Activated CD8-positive, alpha-beta memory T cell treated with anti-CD3 and anti-CD28 coated beads for 24 hours (primary cell): Measurements from ENCODE around the gene CELSR1.

Experiments
- DNase-seq: peaks from one replicate; pipeline ENCODE4 v3.0.0-alpha.2; 2020

CELSR1 gene

GRCh38 chr22:46549971-46550641 lies 12.7 kb upstream of the CELSR1 start:
- DNase-seq: no peak

- no peak for DNase-seq
These were observed 12.1 kb upstream of the CELSR1 start for GRCh38 chr22:46549563-46549840.

- DNase-seq: no peak
These were observed 10.4 kb upstream of the CELSR1 start for GRCh38 chr22:46547883-46548244.

- DNase-seq: no peak
These were observed 9.9 kb upstream of the CELSR1 start for GRCh38 chr22:46547179-46547882.

- DNase-seq: no peak
These were observed 9.2 kb upstream of the CELSR1 start for GRCh38 chr22:46546466-46547178.

- no peak for DNase-seq
These were observed 7.8 kb upstream of the CELSR1 start for GRCh38 chr22:46545086-46545792.

GRCh38 chr22:46542011-46542985 lies 4.9 kb upstream of the CELSR1 start:
- DNase-seq: peak; percentile 89

GRCh38 chr22:46541536-46541935 lies 4.1 kb upstream of the CELSR1 start:
- DNase-seq: no peak

GRCh38 chr22:46540874-46541273 lies 3.5 kb upstream of the CELSR1 start:
- no peak for DNase-seq

DNA sequence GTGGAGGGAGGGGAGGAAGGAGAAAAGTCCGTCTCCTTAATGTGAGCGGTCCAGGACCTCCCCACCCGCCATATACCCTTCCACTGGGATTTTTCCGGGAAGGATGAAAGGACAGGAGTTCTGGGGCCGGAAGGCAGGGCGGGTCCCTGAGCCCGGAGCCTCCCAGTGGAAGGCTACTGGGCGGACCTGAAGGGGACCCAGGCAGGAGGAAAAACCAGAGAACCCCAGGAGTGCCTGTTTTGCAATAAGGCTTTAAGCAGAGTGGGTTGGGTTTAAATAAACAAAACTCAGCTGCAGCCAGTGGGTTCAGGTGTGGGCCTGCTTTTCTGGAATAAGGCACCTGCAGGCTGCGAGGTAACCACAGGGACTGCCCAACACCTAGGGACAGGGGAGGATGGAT lies 1.7 kb upstream of the CELSR1 start:
- DNase-seq: no peak

DNA sequence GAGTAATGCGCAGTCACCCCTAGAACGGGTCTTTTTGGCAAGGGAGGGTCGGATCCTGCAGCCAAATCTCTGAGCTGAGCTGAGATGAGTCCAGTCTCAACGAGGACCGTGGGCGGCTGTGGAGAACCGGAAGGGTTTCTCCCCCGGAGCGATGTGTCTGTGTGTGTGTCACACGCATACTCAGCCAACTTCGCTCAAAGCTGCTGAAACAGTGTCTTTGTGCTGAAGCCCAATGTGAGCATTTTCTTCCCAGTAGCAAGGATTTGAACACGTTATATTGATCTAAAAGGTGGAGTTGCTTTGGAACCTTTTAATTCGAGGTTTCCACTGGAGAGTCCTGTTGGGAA lies 1.4 kb upstream of the CELSR1 start:
- DNase-seq: no peak

GRCh38 chr22:46537946-46538813 lies 760 bp upstream of the CELSR1 start:
- DNase-seq: no peak

DNA sequence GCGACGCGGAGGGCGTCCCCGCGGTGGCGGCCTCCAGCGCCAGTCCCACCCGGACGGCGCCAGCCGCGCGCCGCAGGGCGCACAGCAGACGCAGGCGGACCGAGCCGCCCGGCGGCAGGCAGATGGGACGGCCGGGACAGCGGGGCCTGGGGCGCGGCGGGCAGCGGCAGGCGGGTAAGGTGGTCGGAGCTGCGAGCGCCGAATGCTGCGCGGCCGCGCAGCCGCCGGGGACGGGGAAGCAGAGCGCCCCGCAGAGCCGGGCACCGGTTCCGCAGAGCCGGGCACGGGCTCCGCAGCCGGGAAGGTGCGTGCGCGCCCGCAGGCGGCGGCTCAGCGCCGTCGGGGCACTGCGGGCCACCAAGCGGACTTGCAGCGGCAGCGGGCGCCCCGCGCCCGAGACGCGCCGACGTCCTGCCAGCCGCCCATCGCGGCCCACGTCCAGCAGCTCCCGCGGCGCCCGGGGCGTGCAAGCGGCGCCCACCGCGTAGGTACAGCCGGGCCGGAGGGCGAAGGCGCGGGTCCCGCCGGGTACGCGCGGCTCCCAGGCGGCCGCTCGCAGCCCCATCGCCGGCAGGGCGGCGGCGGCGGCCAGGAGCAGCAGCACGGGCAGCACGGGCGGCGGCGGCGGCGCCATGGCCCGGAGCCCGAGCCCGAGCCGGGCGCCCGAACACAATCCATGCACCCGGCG lies 739 bp downstream of the CELSR1 start:
- no peak for DNase-seq

GRCh38 chr22:46535876-46536536 lies 1.4 kb downstream of the CELSR1 start:
- no peak for DNase-seq

DNA sequence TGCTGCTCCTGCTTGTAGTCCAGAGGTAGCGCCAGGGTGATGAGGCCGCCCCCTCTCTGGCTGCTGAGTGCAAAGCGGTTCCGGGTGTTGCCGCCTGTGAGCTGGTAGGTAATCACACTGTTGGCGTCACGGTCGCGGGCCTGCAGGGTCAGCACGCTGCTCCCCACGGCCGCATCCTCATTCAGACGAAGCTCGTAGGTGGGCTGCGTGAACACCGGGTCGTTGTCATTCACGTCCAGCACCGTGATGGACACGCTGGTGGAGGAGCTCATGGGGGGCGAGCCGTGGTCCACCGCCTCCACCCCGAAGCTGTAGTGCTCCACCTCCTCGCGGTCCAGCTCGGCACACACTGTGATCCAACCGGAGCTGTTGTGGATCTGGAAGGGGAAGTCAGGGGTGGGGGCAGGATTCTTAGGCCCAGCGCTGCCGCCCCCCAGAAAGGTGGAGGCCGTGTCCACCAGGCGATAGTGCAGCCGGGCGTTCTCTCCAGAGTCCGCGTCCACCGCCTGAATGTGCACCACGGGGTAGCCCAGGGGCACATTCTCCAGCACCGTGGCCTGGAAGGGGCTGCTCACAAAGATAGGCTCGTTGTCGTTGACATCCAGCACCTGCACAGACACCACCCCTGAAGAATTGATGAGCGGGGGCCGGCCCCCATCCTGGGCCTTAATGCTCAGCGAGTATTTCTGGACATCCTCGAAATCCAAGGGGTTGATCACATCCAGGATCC lies 2.4 kb downstream of the CELSR1 start:
- DNase-seq: no peak

DNA sequence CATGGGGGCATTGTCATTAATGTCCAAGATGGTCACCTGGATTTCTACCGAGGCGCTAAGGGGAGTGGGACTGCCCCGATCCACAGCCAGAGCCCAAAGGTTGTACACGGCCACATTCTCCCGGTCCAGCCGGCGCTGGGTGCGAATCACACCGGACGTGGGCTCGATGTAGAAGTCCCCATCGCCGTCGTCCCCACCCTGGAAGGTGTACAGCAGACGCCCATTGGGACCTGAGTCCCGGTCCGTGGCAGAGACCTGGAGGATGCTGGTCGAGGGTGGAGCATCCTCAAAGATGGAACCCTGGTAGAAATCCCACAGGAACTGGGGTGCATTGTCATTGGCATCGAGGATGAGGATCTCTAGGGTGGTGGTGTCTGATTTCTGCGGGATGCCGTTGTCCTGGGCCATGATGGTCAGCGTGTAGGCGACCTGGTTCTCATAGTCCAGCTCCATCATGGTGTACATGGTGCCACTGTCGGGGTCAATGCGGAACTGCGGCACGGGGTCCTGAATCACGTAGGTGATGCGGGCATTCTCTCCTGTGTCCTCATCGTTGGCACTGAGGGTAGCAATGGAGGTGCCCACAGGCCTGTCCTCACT lies 3.1 kb downstream of the CELSR1 start:
- no peak for DNase-seq

DNA sequence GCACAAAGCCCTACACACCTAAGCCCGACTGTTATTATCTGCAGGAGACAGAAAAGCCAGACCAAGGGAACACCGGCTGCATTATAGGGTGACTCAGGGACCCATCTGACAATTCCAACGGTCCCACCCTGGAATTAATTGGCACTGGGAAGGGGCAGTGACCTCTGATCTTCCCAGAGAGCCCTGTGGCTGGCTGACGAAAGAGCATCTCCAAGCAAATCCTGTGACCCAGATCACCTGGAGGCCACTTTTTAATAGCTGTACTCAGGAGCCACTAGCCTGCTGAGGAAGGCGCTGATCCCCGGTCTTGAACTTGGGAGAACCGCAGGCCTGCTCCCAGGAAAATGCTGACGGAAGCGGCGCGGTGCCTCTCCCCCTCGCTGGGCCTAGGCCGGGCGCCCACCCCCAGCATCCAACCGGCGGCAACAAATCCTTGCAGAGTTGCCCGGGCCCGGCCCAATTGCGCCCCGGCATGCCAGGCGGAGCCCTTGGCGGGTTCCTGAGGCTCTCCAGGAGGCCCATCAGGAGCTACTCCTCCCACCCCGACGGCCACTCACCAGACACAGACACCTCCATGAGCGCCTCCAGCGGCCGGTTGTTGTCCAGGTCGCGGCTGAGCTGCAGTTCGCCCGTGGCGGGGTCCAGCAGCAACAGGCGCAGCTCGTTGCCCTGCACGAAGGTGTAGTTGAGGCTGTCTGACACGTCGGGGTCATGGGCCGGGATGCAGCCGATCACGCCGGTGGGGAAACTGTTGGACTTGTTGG lies 4.2 kb downstream of the CELSR1 start:
- DNase-seq: no peak

- no peak for DNase-seq
These were observed 5.0 kb downstream of the CELSR1 start for GRCh38 chr22:46532416-46532815.
